Activated T-cell treated with anti-CD3 and anti-CD28 coated beads, Interleukin-2, amount 50 U/mL, for 4 hours (primary cell): ENCODE data around the gene INPP4A. TPM values are rescaled to one million over a fixed set of nuclear protein-coding genes. Genes with fewer than 3 reads are reported as not detected.

ENCODE experiments used
- ATAC-seq, 2 donors: fragments of 200-7000 bp; cut with Tn5 transposase; one replicate each; pipeline ENCODE4 v1.10.0; 2021
- DNase-seq: peaks from one replicate; pipeline ENCODE4 v3.0.0-alpha.2; 2020
- H3K27me3 Mint-ChIP-seq: one replicate; pipeline ENCODE4 v1.8.0; 2021; ENCODE audit warnings: low read depth, mixed read lengths
- H3K36me3 Mint-ChIP-seq: one replicate; pipeline ENCODE4 v1.8.0; 2022; ENCODE audit warnings: mixed read lengths; ENCODE audit not compliant: insufficient read depth
- H3K4me1 Mint-ChIP-seq: one replicate; pipeline ENCODE4 v1.8.0; 2021; ENCODE audit warnings: low read depth, mixed read lengths
- H3K4me3 Mint-ChIP-seq: one replicate; pipeline ENCODE4 v1.8.0; 2021; ENCODE audit warnings: mild to moderate bottlenecking, moderate library complexity, mixed read lengths
- H3K9me3 Mint-ChIP-seq: one replicate; pipeline ENCODE4 v1.8.0; 2021; ENCODE audit warnings: mixed read lengths
- total RNA-seq, 3 donors: library from RNA; stranded (reverse); gene quantifications; one replicate each; pipeline ENCODE4 v1.2.1, GENCODE V29; 2021

Gene INPP4A
- total RNA-seq, 3 donors from 2014 or later = 17.3 to 24.0 (median 17.3) TPM

DNA sequence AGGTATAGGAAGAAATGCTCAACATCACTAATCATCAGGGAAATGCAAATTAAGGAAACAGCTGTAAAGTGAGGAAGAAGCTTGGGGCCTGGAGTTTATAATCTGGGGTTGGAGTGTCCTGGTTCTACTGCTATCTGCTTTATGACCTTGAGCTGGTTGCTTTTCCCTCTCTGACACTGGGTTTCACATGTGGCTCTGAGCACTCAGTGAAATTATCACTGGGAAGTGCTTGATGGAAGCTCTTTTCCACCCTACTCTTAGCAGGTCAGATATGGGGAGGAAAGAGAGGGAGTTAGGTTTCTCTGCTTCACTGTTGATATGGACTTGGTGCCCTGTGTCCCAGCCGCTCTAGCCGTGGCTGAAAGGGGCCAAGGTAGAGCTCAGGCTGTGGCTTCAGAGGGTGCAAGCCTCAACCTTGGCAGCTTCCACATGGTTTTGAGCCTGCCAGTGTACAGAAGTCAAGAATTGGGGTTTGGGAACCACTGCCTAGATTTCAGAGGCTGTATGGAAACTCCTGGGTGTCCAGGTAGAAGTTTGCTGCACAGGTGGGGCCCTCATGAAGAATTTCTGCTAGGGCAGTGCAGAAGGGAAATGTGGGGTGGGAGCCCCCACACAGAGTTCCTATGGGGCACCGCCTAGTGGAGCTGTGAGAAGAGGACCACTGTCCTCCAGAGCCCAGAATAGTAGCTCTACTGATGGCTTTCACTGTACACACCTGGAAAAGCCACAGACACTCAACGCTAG lies 52.3 kb downstream of the INPP4A start:
- H3K36me3 Mint-ChIP-seq = peaks cover 37% of the 10 kb centered on the region
- no peak for ATAC-seq
- DNase-seq = no peak

GRCh38 chr2:98498703-98499440 lies 54.2 kb downstream of the INPP4A start:
- Mint-ChIP-seq H3K4me1 (peaks cover 59% of the 10 kb centered on the region), H3K9me3 (peaks cover 26% of the 10 kb centered on the region), H3K4me3 (no peak overlapping the region), H3K27me3 (no peaks in the 10 kb centered on the region), H3K36me3 (peaks cover 43% of the 10 kb centered on the region)
- no peak for ATAC-seq
- no peak for DNase-seq

More for the DNA sequence above, 52.3 kb downstream of the INPP4A start:
- peaks cover 26% of the 10 kb centered on the region for H3K9me3 Mint-ChIP-seq
- H3K4me3 Mint-ChIP-seq = no peak overlapping the region
- no peaks in the 10 kb centered on the region for H3K27me3 Mint-ChIP-seq
- peaks cover 51% of the 10 kb centered on the region for H3K4me1 Mint-ChIP-seq

DNA sequence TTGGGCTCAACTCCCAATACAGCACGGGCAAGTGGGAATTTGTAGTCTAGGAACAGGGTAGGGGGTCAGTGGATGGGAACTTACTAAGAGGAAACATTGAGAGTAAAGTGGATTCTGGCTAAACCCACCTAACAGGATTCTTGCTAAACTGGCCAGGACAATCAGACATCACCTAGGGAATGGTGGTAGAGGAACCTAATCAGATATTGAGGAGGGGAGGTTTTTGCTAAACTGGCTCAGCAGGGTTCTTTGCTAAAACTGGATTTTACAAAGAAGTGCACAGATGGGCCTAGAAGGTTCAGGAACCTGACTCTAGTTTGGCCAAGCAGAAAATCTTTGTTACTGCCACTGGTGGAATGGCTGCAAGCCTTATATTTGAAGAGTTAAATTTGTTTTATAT lies 55.9 kb downstream of the INPP4A start:
- no peak for DNase-seq
- H3K4me3 Mint-ChIP-seq = no peak overlapping the region
- H3K36me3 Mint-ChIP-seq = peaks cover 43% of the 10 kb centered on the region
- peaks cover 73% of the 10 kb centered on the region for H3K4me1 Mint-ChIP-seq
- H3K27me3 Mint-ChIP-seq = no peaks in the 10 kb centered on the region
- H3K9me3 Mint-ChIP-seq = peaks cover 16% of the 10 kb centered on the region
- no peak for ATAC-seq

DNA sequence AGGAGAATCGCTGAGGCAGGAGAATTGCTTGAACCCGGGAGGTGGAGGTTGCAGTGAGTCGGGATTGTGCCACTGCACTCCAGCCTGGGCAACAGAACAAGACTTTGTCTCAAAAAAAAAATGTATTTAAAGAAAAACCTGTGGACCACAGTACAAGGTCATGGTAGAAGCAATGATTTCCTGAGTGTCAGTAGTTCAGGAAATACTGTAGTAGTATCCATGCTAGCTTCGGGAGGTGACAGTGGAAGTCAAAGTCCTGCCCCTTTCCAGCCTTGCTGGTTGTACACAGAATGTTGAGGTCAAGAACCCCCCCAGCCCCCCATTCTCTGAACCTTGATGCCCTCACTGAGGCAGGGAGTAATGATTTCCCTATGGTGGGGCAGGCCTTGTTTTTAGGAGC lies 56.6 kb downstream of the INPP4A start:
- peaks cover 42% of the 10 kb centered on the region for H3K36me3 Mint-ChIP-seq
- ATAC-seq = no peak

DNA sequence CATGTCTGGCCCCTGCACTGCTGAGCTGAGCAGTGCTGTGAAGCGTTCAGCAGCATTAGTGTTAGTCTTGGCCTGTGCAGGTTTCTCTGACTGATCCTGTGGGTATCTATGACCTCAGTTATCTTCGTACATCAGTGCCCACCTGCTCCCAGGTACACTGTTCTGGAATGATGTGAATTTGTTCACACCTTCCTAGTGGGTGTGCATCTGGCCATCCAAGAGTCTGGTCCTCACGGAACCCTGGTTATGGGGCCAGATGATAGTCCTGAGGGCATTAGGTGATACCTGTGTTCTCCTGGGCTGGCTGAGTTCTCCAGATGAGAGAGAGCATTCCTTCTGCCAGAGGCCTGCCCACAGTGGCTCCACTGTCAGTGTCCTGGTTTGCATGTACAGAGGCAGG lies 57.2 kb downstream of the INPP4A start:
- no peak overlapping the region for H3K4me3 Mint-ChIP-seq
- no peak for ATAC-seq
- peaks cover 6% of the 10 kb centered on the region for H3K9me3 Mint-ChIP-seq
- no peak for DNase-seq
- no peaks in the 10 kb centered on the region for H3K27me3 Mint-ChIP-seq
- H3K36me3 Mint-ChIP-seq = peaks cover 41% of the 10 kb centered on the region
- H3K4me1 Mint-ChIP-seq = peaks cover 83% of the 10 kb centered on the region

More for the DNA sequence above, 56.6 kb downstream of the INPP4A start:
- no peak overlapping the region for H3K4me3 Mint-ChIP-seq
- H3K27me3 Mint-ChIP-seq = no peaks in the 10 kb centered on the region
- no peak for DNase-seq
- H3K4me1 Mint-ChIP-seq = peaks cover 79% of the 10 kb centered on the region
- H3K9me3 Mint-ChIP-seq = peaks cover 12% of the 10 kb centered on the region

- peaks cover 1% of the 10 kb centered on the region for H3K9me3 Mint-ChIP-seq
Measured at GRCh38 chr2:98502556-98503335, 58.1 kb downstream of the INPP4A start.

DNA sequence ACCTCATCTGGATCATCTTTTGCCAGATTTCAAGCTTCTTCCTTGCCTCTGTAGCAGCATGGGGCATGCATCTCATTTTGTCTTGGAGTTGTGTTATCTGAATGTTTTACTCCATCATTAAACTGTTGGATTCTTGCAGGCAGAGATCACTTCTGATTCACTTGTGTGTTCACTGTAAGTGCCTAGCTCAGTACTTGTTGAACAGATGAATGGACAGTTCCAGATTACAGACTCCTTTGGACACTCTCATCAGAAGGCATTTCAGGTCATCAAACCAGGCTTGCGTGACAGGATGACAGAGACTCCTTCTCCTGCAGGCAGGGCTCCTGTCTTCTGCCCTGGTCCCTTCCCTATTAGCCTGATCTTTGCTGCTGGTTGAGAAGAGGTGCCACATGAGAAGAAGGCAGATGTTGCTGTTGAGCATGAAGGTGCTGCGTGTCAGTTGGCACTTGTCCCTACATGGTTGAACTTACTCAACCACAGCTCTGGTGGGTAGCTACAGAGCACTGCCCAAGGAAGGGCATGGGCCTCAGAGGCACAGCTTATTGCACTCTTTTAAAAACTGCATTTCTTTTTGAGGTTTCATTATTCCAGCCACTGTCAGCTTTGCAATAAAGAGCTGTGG lies 58.9 kb downstream of the INPP4A start:
- Mint-ChIP-seq H3K4me1 (peaks cover 89% of the 10 kb centered on the region), H3K4me3 (no peak overlapping the region), H3K9me3 (no peaks in the 10 kb centered on the region), H3K36me3 (peaks cover 30% of the 10 kb centered on the region), H3K27me3 (no peaks in the 10 kb centered on the region)
- no peak for DNase-seq
- no peak for ATAC-seq

More at GRCh38 chr2:98502556-98503335, 58.1 kb downstream of the INPP4A start:
- Mint-ChIP-seq H3K27me3 (no peaks in the 10 kb centered on the region), H3K4me1 (peaks cover 88% of the 10 kb centered on the region), H3K4me3 (no peak overlapping the region), H3K36me3 (peaks cover 35% of the 10 kb centered on the region)
- no peak for ATAC-seq
- no peak for DNase-seq

DNA sequence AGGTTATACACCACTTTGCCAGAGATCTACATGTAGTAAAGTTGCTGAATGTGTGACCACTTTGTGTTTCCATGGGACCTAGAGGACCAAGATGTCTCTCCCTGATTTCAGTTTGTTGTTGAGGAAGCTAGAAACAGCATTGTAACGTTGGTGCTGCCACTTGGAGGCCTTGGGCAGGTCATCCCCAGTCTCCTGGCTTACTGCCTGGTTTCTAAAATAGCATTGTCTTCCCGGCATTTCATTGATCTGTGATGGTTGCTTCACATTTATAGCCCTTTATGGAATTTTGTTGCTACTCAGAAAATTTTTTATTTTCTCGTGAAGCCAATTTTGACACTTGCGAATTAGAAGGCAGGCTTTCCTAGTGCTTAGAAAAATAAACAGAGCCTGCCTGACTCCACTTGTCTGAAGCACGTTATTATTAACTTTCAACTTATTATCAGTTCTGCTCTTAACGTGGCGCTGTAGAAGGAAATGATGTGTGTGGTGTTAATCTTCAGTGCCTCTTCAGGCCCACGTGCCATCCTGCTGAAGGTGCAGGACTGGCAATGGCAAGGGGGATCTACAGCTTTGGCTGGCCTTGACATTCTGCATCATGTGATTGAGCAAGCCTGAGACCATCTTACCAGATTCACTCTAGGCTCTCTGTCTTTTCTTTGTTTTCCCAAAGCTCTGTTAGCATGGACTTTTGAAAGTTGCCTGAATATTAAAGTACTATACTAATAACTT lies 59.9 kb downstream of the INPP4A start:
- Mint-ChIP-seq H3K9me3 (no peaks in the 10 kb centered on the region), H3K4me1 (peaks cover 93% of the 10 kb centered on the region), H3K4me3 (no peak overlapping the region), H3K36me3 (peaks cover 27% of the 10 kb centered on the region), H3K27me3 (no peaks in the 10 kb centered on the region)
- no peak for ATAC-seq
- no peak for DNase-seq

DNA sequence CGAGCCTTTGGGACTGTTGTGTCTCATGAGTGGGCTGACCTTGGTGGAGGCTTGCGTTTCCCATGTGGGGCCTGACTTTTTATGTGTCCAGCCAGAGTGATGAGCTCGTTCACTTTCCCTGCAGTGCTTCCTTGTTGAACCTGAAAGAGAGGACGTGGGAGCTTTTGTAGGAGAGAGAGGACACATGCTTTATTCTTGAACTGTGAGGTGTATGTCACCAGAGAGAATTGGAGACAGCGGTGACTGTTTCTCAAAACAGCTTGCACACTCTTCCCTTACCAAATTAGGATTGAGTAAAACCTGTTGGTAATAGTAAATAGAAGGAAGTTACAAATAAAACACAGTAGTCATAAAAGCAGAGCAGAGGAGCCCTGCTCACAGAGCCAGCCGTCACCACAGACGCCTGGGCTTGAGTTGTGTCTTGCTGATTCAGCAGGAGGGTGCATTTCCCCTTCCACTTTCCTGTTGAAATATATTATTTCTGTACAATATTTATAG lies 60.7 kb downstream of the INPP4A start:
- ATAC-seq (peak; percentile 31 to 56), DNase-seq (no peak)
- no peaks in the 10 kb centered on the region for H3K9me3 Mint-ChIP-seq
- no peak overlapping the region for H3K4me3 Mint-ChIP-seq
- no peaks in the 10 kb centered on the region for H3K27me3 Mint-ChIP-seq
- H3K4me1 Mint-ChIP-seq = peaks cover 93% of the 10 kb centered on the region
- H3K36me3 Mint-ChIP-seq = peaks cover 21% of the 10 kb centered on the region

DNA sequence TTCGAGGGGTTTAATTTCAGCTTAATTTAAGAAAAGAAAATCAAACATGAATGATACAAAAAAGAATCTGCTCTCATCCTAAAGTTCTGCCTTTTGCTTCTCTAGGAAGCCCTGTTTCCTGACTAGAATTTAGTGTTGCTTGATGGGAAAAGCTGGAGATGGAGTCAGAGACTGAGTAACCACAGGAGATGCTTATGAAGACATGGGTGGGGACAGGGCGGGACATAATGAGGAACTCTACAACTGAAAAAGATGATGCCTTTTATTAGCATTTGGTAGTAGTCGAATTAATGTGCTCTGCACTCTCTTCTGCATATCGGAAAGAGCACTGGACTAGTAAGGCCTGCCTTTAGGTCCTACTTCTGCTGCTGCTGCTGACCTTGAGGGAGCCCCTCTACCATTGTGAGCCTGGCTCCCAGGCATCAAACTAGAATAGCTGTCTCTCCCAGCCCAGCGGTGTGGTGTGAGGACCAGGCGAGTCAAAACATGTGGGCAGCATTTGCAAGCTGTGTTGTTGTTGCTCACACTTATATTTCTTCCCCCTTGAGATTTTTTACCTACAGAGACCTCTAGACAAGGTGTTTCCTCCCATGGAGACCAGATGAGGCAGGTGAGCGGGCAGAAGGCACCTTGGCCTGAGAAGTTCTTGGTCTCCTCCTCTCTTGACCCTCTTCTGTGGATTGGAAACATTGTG lies 61.5 kb downstream of the INPP4A start:
- Mint-ChIP-seq H3K9me3 (no peaks in the 10 kb centered on the region), H3K36me3 (peaks cover 21% of the 10 kb centered on the region), H3K4me3 (no peak overlapping the region), H3K27me3 (no peaks in the 10 kb centered on the region), H3K4me1 (peaks cover 92% of the 10 kb centered on the region)
- DNase-seq (no peak), ATAC-seq (no peak)

GRCh38 chr2:98506881-98507280 lies 62.2 kb downstream of the INPP4A start:
- H3K27me3 Mint-ChIP-seq = no peaks in the 10 kb centered on the region

DNA sequence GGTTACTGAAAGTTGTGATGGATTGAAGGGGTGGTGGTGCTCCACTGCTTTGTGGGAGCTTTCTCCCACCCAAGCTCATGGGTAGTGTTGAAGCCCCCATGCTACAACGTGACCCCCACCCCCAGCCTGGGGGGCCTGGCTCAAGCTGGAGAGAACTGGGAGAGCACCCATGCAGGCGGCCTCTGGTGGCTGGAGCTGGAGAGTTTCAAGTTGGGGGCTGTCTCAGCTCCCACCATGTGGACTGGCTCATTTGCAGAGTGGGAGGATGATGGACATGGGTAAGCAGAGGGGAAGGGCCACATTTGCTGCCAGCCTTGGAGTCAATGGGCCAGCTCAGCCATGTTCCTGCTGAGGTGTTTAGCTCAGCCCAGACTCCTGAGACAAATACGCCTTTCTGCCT lies 62.8 kb downstream of the INPP4A start:
- no peak overlapping the region for H3K4me3 Mint-ChIP-seq

More at GRCh38 chr2:98506881-98507280, 62.2 kb downstream of the INPP4A start:
- peaks cover 94% of the 10 kb centered on the region for H3K4me1 Mint-ChIP-seq
- H3K9me3 Mint-ChIP-seq = no peaks in the 10 kb centered on the region
- no peak overlapping the region for H3K4me3 Mint-ChIP-seq
- ATAC-seq = no peak
- H3K36me3 Mint-ChIP-seq = peaks cover 21% of the 10 kb centered on the region
- DNase-seq = no peak

More for the DNA sequence above, 62.8 kb downstream of the INPP4A start:
- peaks cover 20% of the 10 kb centered on the region for H3K36me3 Mint-ChIP-seq
- DNase-seq (no peak), ATAC-seq (no peak)
- no peaks in the 10 kb centered on the region for H3K9me3 Mint-ChIP-seq
- H3K4me1 Mint-ChIP-seq = peaks cover 94% of the 10 kb centered on the region
- no peaks in the 10 kb centered on the region for H3K27me3 Mint-ChIP-seq
